PC-9 (cell line): ENCODE results near the gene DSG2. TPM values are rescaled to one million over a fixed set of nuclear protein-coding genes. Genes with fewer than 3 reads are reported as not detected.
A peak's percentile ranks its signal among the peaks of the same experiment; 100 is the strongest.

Source experiments
- BruUV-seq: library from RNA; stranded (reverse); fragments of 400-500 nt; replicated peaks from 2 replicates; lab custom pipeline; 2021; lab: Mats Ljungman, UMichigan
- CTCF ChIA-PET: fragments of 300-600 bp; sonication (Branson Sonifier 250); formaldehyde crosslinking; loops from one replicate; lab custom pipeline; 2022; ENCODE audit warnings: antibody characterized with exemption; lab: Charles Lee
- POLR2A ChIA-PET: fragments of 300-600 bp; sonication (Branson Sonifier 250); formaldehyde crosslinking; loops from one replicate; lab custom pipeline; 2022; ENCODE audit warnings: antibody characterized with exemption; ENCODE audit not compliant: unreplicated experiment; lab: Charles Lee
- DNase-seq, 2 experiments: peaks; one replicate each; pipeline versions ENCODE4 v3.0.0 to v3.0.0-alpha.2; 2015 to 2022; ENCODE audit warnings: mixed read lengths in 1 of 2
- H2AFZ ChIP-seq: fragments of 200-600 bp; sonication (generic); 2 replicates; pipeline ENCODE4 v1.8.1; 2017; ENCODE audit warnings: antibody characterized with exemption
- H3F3A ChIP-seq: fragments of 200-600 bp; sonication (generic); 2 replicates; pipeline ENCODE4 v1.8.1; 2017; ENCODE audit warnings: antibody characterized with exemption, mild to moderate bottlenecking, low read depth; ENCODE audit not compliant: insufficient read depth
- H3K27ac ChIP-seq: fragments of 200-600 bp; sonication (generic); 2 replicates; pipeline ENCODE4 v1.6.1; 2016; ENCODE audit warnings: mixed run types
- H3K27me3 ChIP-seq: fragments of 200-600 bp; sonication (generic); 2 replicates; pipeline ENCODE4 v1.6.1; 2016; ENCODE audit warnings: low read depth, mixed run types; ENCODE audit not compliant: insufficient read depth
- H3K36me3 ChIP-seq: fragments of 200-600 bp; sonication (generic); 2 replicates; pipeline ENCODE4 v1.6.1; 2016; ENCODE audit warnings: low read depth, mixed run types
- H3K4me1 ChIP-seq: fragments of 200-600 bp; sonication (generic); replicated peaks from 2 replicates; pipeline ENCODE4 v1.6.1; 2016; ENCODE audit warnings: mixed run types; ENCODE audit not compliant: insufficient read depth
- H3K4me2 ChIP-seq: fragments of 200-600 bp; sonication (generic); 2 replicates; pipeline ENCODE4 v1.6.1; 2017; ENCODE audit warnings: mixed run types
- H3K4me3 ChIP-seq: fragments of 200-600 bp; sonication (generic); 2 replicates; pipeline ENCODE4 v1.6.1; 2016; ENCODE audit warnings: mixed run types
- H3K79me2 ChIP-seq: fragments of 200-600 bp; sonication (generic); 2 replicates; pipeline ENCODE4 v1.6.1; 2017; ENCODE audit warnings: low read depth, mixed run types
- H3K9me2 ChIP-seq: fragments of 200-600 bp; sonication (generic); 2 replicates; pipeline ENCODE4 v1.8.1; 2017; ENCODE audit warnings: mild to moderate bottlenecking; ENCODE audit not compliant: insufficient read depth
- H3K9me3 ChIP-seq: fragments of 200-600 bp; sonication (generic); 2 replicates; pipeline ENCODE4 v1.8.1; 2016; ENCODE audit warnings: low read depth; ENCODE audit not compliant: insufficient read depth
- H4K20me1 ChIP-seq: fragments of 200-600 bp; sonication (generic); 2 replicates; pipeline ENCODE4 v1.8.1; 2017; ENCODE audit not compliant: insufficient read depth
- CTCF ChIP-seq: fragments of 200-600 bp; sonication (generic); conservative IDR thresholded peaks from 2 replicates; pipeline ENCODE4 v1.6.1; 2017; ENCODE audit warnings: mixed run types, antibody characterized with exemption, mild to moderate bottlenecking, moderate library complexity
- EZH2 ChIP-seq: fragments of 200-600 bp; sonication (generic); IDR thresholded peaks from 2 replicates; pipeline ENCODE4 v1.8.0; 2017; ENCODE audit warnings: antibody characterized with exemption, low read depth
- intact Hi-C: fragments of 100-400 bp; cut with micrococcal nuclease; formaldehyde crosslinking; loops from one replicate; pipeline ENCODE4 v1.10.0; 2022; ENCODE audit not compliant: unreplicated experiment
- total RNA-seq: library from RNA; stranded (reverse); gene quantifications from 2 replicates; pipeline ENCODE4 v1.2.3, GENCODE V29; 2021

The DSG2 gene
- total RNA-seq, 1 experiment from 2014 or later = 90.1 TPM

- ChIA-PET CTCF (interaction anchor here (0.6 kb wide), 1 partner anchor 392 kb away, joined by 3 read pairs; no protein-coding TSS in a partner anchor), POLR2A (interaction anchor here (0.6 kb wide), 1 partner anchor 154 kb away, joined by 10 read pairs; no protein-coding TSS in a partner anchor)
- Histone ChIP-seq H3K4me2 (no peak overlapping the region), H4K20me1 (no peaks in the 10 kb centered on the region), H3K4me1 (no peaks in the 10 kb centered on the region), H2AFZ (no peak overlapping the region), H3K4me3 (no peak overlapping the region), H3K36me3 (no peaks in the 10 kb centered on the region), H3K27ac (no peak overlapping the region), H3F3A (no peaks in the 10 kb centered on the region), H3K9me2 (no peaks in the 10 kb centered on the region), H3K27me3 (no peaks in the 10 kb centered on the region), H3K79me2 (no peaks in the 10 kb centered on the region), H3K9me3 (no peaks in the 10 kb centered on the region)
- TF ChIP-seq CTCF = peak; percentile 31; the same call in 1 of the 2 replicates
- no peak for TF ChIP-seq EZH2
- intact Hi-C loops = no loop called here
- DNase-seq = no peak
- BruUV-seq = no TSS peak
Observed at GRCh38 chr18:31563778-31564177, 65.8 kb downstream of the DSG2 start.

- H4K20me1 ChIP-seq = no peaks in the 10 kb centered on the region
- no peaks in the 10 kb centered on the region for H3F3A ChIP-seq
- no peaks in the 10 kb centered on the region for H3K9me3 ChIP-seq
- POLR2A ChIA-PET = no interaction called here
- TF ChIP-seq CTCF (no peak), EZH2 (no peak)
- no TSS peak for BruUV-seq
- CTCF ChIA-PET = no interaction called here
- intact Hi-C loops = no loop called here
- no peaks in the 10 kb centered on the region for H3K36me3 ChIP-seq
- no peak overlapping the region for H2AFZ ChIP-seq
- no peak overlapping the region for H3K4me2 ChIP-seq
- no peak for DNase-seq
- no peak overlapping the region for H3K27ac ChIP-seq
- H3K79me2 ChIP-seq = no peaks in the 10 kb centered on the region
- H3K27me3 ChIP-seq = no peaks in the 10 kb centered on the region
- H3K4me1 ChIP-seq = no peaks in the 10 kb centered on the region
- H3K9me2 ChIP-seq = no peaks in the 10 kb centered on the region
- H3K4me3 ChIP-seq = no peak overlapping the region
Observed at GRCh38 chr18:31565345-31565744, 67.4 kb downstream of the DSG2 start.

GRCh38 chr18:31565782-31566512 is 68.0 kb downstream of the DSG2 start:
- no peaks in the 10 kb centered on the region for H3K9me3 ChIP-seq
- no peaks in the 10 kb centered on the region for H3K4me1 ChIP-seq
- H3F3A ChIP-seq = no peaks in the 10 kb centered on the region
- no peaks in the 10 kb centered on the region for H3K27me3 ChIP-seq
- ChIA-PET CTCF (interaction anchor here (0.6 kb wide), 1 partner anchor 272 kb away, joined by 9 read pairs; no protein-coding TSS in a partner anchor), POLR2A (no interaction called here)
- no TSS peak for BruUV-seq
- intact Hi-C loops = no loop called here
- no peaks in the 10 kb centered on the region for H3K79me2 ChIP-seq
- no peak overlapping the region for H3K4me2 ChIP-seq
- no peak overlapping the region for H2AFZ ChIP-seq
- no peak for DNase-seq
- no peaks in the 10 kb centered on the region for H4K20me1 ChIP-seq
- H3K36me3 ChIP-seq = no peaks in the 10 kb centered on the region
- TF ChIP-seq EZH2 (no peak), CTCF (no peak)
- H3K4me3 ChIP-seq = no peak overlapping the region
- H3K27ac ChIP-seq = no peak overlapping the region
- no peaks in the 10 kb centered on the region for H3K9me2 ChIP-seq
